Measurements from ENCODE around the gene FBXO30. TPM values are rescaled to one million over a fixed set of nuclear protein-coding genes. Genes with fewer than 3 reads are reported as not detected.

Gene FBXO30
- total and polyA plus RNA-seq, 10 of the 15 experiments (the other 5 are each of a cell fraction or from before 2014, with no cell fraction given): 1.7 to 6.9 (median 5.3) TPM

GRCh38 chr6:145863988-145864616 lies 49.5 kb upstream of the FBXO30 start:
- DNase-seq (ENCODE audit: low read depth, low spot score) (no peak), ATAC-seq (peak; percentile 72), FAIRE-seq (no peak)
- H3K4me2 ChIP-seq (ENCODE audit: control insufficient read depth, insufficient read depth): no peak overlapping the region
- peak overlapping the region; percentile 77 for H3K27ac ChIP-seq (ENCODE audit: control insufficient read depth, insufficient read depth)
- peaks cover 35% of the 10 kb centered on the region for H3K4me1 ChIP-seq (ENCODE audit: control insufficient read depth, insufficient read depth, low read length)
- H3K4me3 ChIP-seq: no peak overlapping the region
- intact Hi-C loops (cut with micrococcal nuclease; ENCODE audit: unreplicated experiment): loop anchor here (2.0 kb wide), 2 partner anchors 49 to 129 kb away; partner anchors contain the start of genes EPM2A and FBXO30
- POLR2A ChIA-PET: interaction anchor here (0.9 to 2.0 kb wide), 2 partner anchors 14 to 129 kb away, joined by 3 to 7 read pairs; partner anchors contain the start of gene EPM2A
- no peaks in the 10 kb centered on the region for H3K27me3 ChIP-seq (replicated peaks in 1 of 2; ENCODE audit: control insufficient read depth in 2 of 2, insufficient read depth in 2 of 2, low read length in 1 of 2)
- SMC1A ChIA-PET (ENCODE audit: uncharacterized antibody, unreplicated experiment): interaction anchor here (1.2 to 3.0 kb wide), 5 partner anchors 23 to 99 kb away, joined by 3 to 11 read pairs (median 6); partner anchors contain the start of gene FBXO30
- no peak overlapping the region for H3K9ac ChIP-seq (ENCODE audit: control insufficient read depth, insufficient read depth, low read length)
- no peaks in the 10 kb centered on the region for H4K20me1 ChIP-seq (ENCODE audit: control insufficient read depth, insufficient read depth)
- no TSS peak for BruUV-seq (replicated peaks)
- CTCF ChIA-PET: interaction anchor here (0.9 kb wide), 1 partner anchor 16 kb away, joined by 3 read pairs; no protein-coding TSS in a partner anchor
- in situ Hi-C loops (cut with MboI): no loop called here
- H3K79me2 ChIP-seq (ENCODE audit: control insufficient read depth, insufficient read depth, low read length): no peaks in the 10 kb centered on the region
- RAD21 ChIA-PET (ENCODE audit: unreplicated experiment): interaction anchor here (2.0 to 2.1 kb wide), 2 partner anchors 53 to 99 kb away, joined by 7 to 14 read pairs; no protein-coding TSS in a partner anchor
- H3K9me3 ChIP-seq (replicated peaks; ENCODE audit: control insufficient read depth, insufficient read depth, low read length): no peaks in the 10 kb centered on the region; the same call in 2 of the 3 replicates
- 50% methylated on average over 2 of the region's 2 CpGs for WGBS (ENCODE audit: insufficient coverage, insufficient replicate concordance, low lambda C conversion rate, missing lambda C conversion rate)
- H3K36me3 ChIP-seq (ENCODE audit: control insufficient read depth in 2 of 2, insufficient read depth in 2 of 2, low read length in 1 of 2): no peaks in the 10 kb centered on the region
- no peak overlapping the region; the same call in 1 of the 2 replicates for H2AFZ ChIP-seq (ENCODE audit: control insufficient read depth, low read depth, low read length)
- TF ChIP-seq POLR2AphosphoS5 (IDR thresholded peaks at IDR 0.05; ENCODE audit: low read length) (no peak), LARP7 (IDR thresholded peaks at IDR 0.05) (no peak), SPI1 (IDR thresholded peaks at IDR 0.05; ENCODE audit: borderline replicate concordance, insufficient read depth, low read depth, low read length) (peak; percentile 95), REST (IDR thresholded peaks at IDR 0.05; ENCODE audit: low read depth, low read length) (no peak), TCF7 (IDR thresholded peaks at IDR 0.05; ENCODE audit: borderline replicate concordance) (no peak), GATAD2B (conservative IDR thresholded peaks at IDR 0.05; ENCODE audit: low read depth) (no peak), FOXM1 (IDR thresholded peaks at IDR 0.05; ENCODE audit: low read depth, low read length) (no peak), SMARCA5 (IDR thresholded peaks at IDR 0.05) (no peak), CUX1 (IDR thresholded peaks at IDR 0.05; ENCODE audit: insufficient replicate concordance, low read depth, low read length) (no peak), BHLHE40 (IDR thresholded peaks at IDR 0.05; ENCODE audit: borderline replicate concordance in 1 of 2, low read depth in 2 of 2, low read length in 1 of 2) (no peak), EP300 (IDR thresholded peaks at IDR 0.05; ENCODE audit: borderline replicate concordance in 1 of 2, control insufficient read depth in 1 of 2, low read depth in 2 of 2, low read length in 2 of 2) (peak; percentile 25 to 32; a peak in 2 of 4 replicates), GABPA (IDR thresholded peaks at IDR 0.05; ENCODE audit: low read depth) (peak; percentile 56; the same call in 1 of the 2 replicates)
- TF ChIP-seq, protein P1, sequence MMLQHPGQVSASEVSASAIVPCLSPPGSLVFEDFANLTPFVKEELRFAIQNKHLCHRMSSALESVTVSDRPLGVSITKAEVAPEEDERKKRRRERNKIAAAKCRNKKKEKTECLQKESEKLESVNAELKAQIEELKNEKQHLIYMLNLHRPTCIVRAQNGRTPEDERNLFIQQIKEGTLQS (IDR thresholded peaks at IDR 0.05; ENCODE audit: borderline replicate concordance, extremely low read depth, low read depth, low read length): no peak
